CD4-positive, alpha-beta T cell (primary cell): ENCODE data around the gene TUBGCP6. TPM values are rescaled to one million over a fixed set of nuclear protein-coding genes. Genes with fewer than 3 reads are reported as not detected.
A peak's percentile ranks its signal among the peaks of the same experiment; 100 is the strongest.

Experiments
- ATAC-seq: fragments of 200-7000 bp; cut with Tn5 transposase; one replicate; pipeline ENCODE4 v1.10.0; 2022; ENCODE audit warnings: mild to moderate bottlenecking; ENCODE audit not compliant: poor library complexity
- CTCF ChIA-PET: fragments of 350-600 bp; sonication (Branson Sonifier 250); formaldehyde crosslinking; loops from one replicate; lab custom pipeline; 2021; ENCODE audit warnings: antibody characterized with exemption, inconsistent platforms; lab: Charles Lee
- POLR2A ChIA-PET: fragments of 350-600 bp; sonication (Branson Sonifier 250); formaldehyde crosslinking; loops from one replicate; lab custom pipeline; 2021; ENCODE audit warnings: antibody characterized with exemption, inconsistent platforms; lab: Charles Lee
- DNase-seq, 14 experiments: peaks; one replicate each; pipeline ENCODE4 v3.0.0-alpha.2; 2013 to 2020; ENCODE audit warnings: mixed read lengths in 2 of 14
- H3K27ac ChIP-seq, 2 donors: one replicate each; pipeline versions ENCODE4 v1.5.1 to v1.7.0; 2013; ENCODE audit warnings: low read length in 2 of 2, low read depth in 1 of 2, mild to moderate bottlenecking in 1 of 2
- H3K27me3 ChIP-seq, 2 experiments: 1 replicate in 1 of 2; 2 replicates in 1 of 2; pipeline versions ENCODE4 v1.6.1 to v1.7.0; 2013; ENCODE audit warnings: low read length in 2 of 2, control low read depth in 1 of 2, mild to moderate bottlenecking in 1 of 2, moderate library complexity in 1 of 2; ENCODE audit not compliant: insufficient read depth in 2 of 2, control insufficient read depth in 1 of 2
- H3K36me3 ChIP-seq: one replicate; pipeline ENCODE4 v1.6.1; 2013; ENCODE audit warnings: low read length, control low read depth; ENCODE audit not compliant: insufficient read depth
- H3K4me1 ChIP-seq: one replicate; pipeline ENCODE4 v1.6.1; 2013; ENCODE audit warnings: low read length, control low read depth; ENCODE audit not compliant: insufficient read depth
- H3K4me3 ChIP-seq: one replicate; pipeline ENCODE4 v1.5.1; 2013; ENCODE audit warnings: mild to moderate bottlenecking, low read length, moderate library complexity
- H3K9me3 ChIP-seq, 2 experiments: 1 replicate in 1 of 2; 2 replicates in 1 of 2; pipeline versions ENCODE4 v1.6.1 to v1.7.0; 2013; ENCODE audit warnings: low read length in 2 of 2, mild to moderate bottlenecking in 2 of 2, control low read depth in 1 of 2, moderate library complexity in 1 of 2; ENCODE audit not compliant: control insufficient read depth in 1 of 2, insufficient read depth in 1 of 2
- H3K27ac Mint-ChIP-seq: one replicate; pipeline ENCODE4 v1.8.0; 2020; ENCODE audit warnings: mixed read lengths
- H3K27me3 Mint-ChIP-seq: one replicate; pipeline ENCODE4 v1.8.0; 2021; ENCODE audit warnings: mixed read lengths
- H3K36me3 Mint-ChIP-seq: one replicate; pipeline ENCODE4 v1.8.0; 2021; ENCODE audit warnings: low read depth, mixed read lengths
- H3K4me1 Mint-ChIP-seq: one replicate; pipeline ENCODE4 v1.8.0; 2021; ENCODE audit warnings: low read depth, mixed read lengths
- H3K4me3 Mint-ChIP-seq: one replicate; pipeline ENCODE4 v1.8.0; 2020; ENCODE audit warnings: mild to moderate bottlenecking, mixed read lengths
- H3K9me3 Mint-ChIP-seq: one replicate; pipeline ENCODE4 v1.8.0; 2020; ENCODE audit warnings: mixed read lengths
- CTCF ChIP-seq: fragments of 200-600 bp; IDR thresholded peaks from one replicate; pipeline ENCODE4 v1.8.0; 2022; ENCODE audit warnings: antibody characterized with exemption, mild to moderate bottlenecking
- intact Hi-C, 2 experiments: fragments of 100-400 bp; cut with DNase I in 1 of 2; cut with micrococcal nuclease in 1 of 2; formaldehyde crosslinking; loops; one replicate each; pipeline versions ENCODE4 v1.15.1 to v1.9.0; 2023 to 2025; cut with DNase I, micrococcal nuclease
- total RNA-seq, 174 experiments: library from RNA in 2 of 174; stranded (reverse) in 2 of 174; gene quantifications; one replicate each; pipeline ENCODE4 v1.2.3 and lab custom pipeline; 2021 to 2026

TUBGCP6 gene
- total RNA-seq, 2 experiments from 2014 or later = 124 to 126 TPM

GRCh38 chr22:50249341-50250248 lies 4.8 kb upstream of the TUBGCP6 start:
- TF ChIP-seq CTCF = no peak
- no peak for ATAC-seq
- ChIA-PET POLR2A (interaction anchor here (1.2 to 3.1 kb wide), 3 partner anchors 9 to 371 kb away, joined by 3 to 17 read pairs (median 12); no protein-coding TSS in a partner anchor), CTCF (interaction anchor here (1.3 kb wide), 1 partner anchor 23 kb away, joined by 3 read pairs; no protein-coding TSS in a partner anchor)
- H3K4me3 Mint-ChIP-seq = peak overlapping the region; percentile 80
- peaks cover 31% of the 10 kb centered on the region for H3K4me1 Mint-ChIP-seq
- H3K27ac ChIP-seq = no peak overlapping the region
- peaks cover 29% of the 10 kb centered on the region for H3K36me3 ChIP-seq
- peak overlapping the region; percentile 87 for H3K4me3 ChIP-seq
- H3K27me3 ChIP-seq = no peaks in the 10 kb centered on the region
- H3K4me1 ChIP-seq = peaks cover 67% of the 10 kb centered on the region
- no peaks in the 10 kb centered on the region for H3K9me3 ChIP-seq
- DNase-seq = no peak
- no peaks in the 10 kb centered on the region for H3K9me3 Mint-ChIP-seq
- intact Hi-C loops = loop anchor here in 1 of 2 experiments (5.0 kb wide), 1 partner anchor 248 kb away; no protein-coding TSS in a partner anchor
- H3K36me3 Mint-ChIP-seq = peaks cover 18% of the 10 kb centered on the region
- H3K27ac Mint-ChIP-seq = peak overlapping the region; percentile 47
- H3K27me3 Mint-ChIP-seq = no peaks in the 10 kb centered on the region

DNA sequence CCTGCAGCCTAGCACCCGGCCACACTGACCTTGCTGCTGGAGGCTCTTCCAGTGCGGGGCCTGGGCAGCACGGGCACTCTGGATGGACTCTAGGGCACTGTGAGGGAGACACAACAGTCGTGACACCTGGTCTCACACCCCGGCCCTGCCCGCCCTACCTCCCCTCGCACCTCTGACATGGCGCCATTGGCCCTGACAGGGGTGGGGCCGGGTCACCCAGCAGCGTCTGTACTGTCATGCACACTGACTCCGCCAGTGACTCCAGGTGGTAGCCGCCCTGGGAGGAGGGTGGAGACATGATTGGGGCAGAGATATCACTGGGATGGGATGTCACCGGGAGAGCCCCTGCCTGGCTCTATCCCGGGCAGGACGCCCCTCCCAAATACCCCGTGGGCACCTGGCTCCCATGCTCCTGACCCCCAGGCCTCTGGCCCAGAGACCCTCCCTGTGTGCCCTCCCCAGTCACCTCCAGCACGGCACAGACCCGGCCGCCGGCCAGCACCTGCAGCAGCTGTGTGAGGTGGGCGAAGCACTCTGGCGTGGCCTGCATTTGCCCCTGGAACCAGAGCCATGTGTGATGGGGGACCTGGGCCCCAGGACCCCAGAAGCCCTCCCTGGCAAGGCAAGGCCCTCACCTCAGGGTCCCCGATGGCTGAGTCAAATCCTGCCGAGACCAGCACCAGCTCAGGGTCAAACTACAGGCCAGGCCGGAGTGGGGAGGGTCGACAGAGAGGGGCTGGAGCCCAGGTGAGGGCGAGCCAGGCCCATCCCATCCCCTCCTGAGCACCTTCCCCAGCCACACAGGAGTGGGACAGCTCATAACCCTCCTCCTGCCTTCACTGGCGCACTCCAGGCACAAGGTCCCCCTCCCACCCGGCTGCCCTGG lies 3.6 kb upstream of the TUBGCP6 start:
- Mint-ChIP-seq H3K27me3 (no peaks in the 10 kb centered on the region), H3K4me1 (peaks cover 40% of the 10 kb centered on the region), H3K36me3 (peaks cover 29% of the 10 kb centered on the region), H3K27ac (peak overlapping the region; percentile 71), H3K4me3 (peak overlapping the region; percentile 83), H3K9me3 (no peaks in the 10 kb centered on the region)
- Histone ChIP-seq H3K27ac (no peak overlapping the region), H3K4me3 (no peak overlapping the region), H3K36me3 (peaks cover 29% of the 10 kb centered on the region), H3K9me3 (no peaks in the 10 kb centered on the region), H3K27me3 (no peaks in the 10 kb centered on the region), H3K4me1 (peaks cover 79% of the 10 kb centered on the region)
- ChIA-PET POLR2A (no interaction called here), CTCF (interaction anchor here (0.5 kb wide), 1 partner anchor 106 kb away, joined by 3 read pairs; no protein-coding TSS in a partner anchor)
- intact Hi-C loops = no loop called here
- DNase-seq (no peak), ATAC-seq (no peak)
- TF ChIP-seq CTCF = no peak

DNA sequence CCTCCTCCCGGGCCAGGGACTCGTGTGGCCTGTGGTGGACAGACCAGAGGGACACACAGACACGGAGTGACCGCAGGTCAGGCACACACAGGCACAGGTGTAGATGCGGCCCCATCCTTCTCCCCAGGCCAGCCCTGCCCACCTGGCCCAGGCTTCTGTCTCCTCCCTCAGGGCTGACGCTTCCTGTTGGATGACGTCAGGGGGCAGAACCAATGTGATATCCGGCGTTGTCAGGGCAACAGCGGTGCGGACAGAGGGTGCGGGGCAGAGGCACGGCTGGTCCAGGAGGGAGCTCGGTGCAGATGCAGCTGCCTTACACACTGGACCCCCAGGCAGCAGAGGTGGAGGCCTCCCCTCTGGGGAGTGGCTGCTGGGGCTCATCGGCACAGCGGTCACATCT lies 2.9 kb upstream of the TUBGCP6 start:
- Histone ChIP-seq H3K9me3 (no peaks in the 10 kb centered on the region), H3K27me3 (no peaks in the 10 kb centered on the region), H3K36me3 (peaks cover 29% of the 10 kb centered on the region), H3K4me3 (no peak overlapping the region), H3K4me1 (peaks cover 85% of the 10 kb centered on the region), H3K27ac (no peak overlapping the region)
- Mint-ChIP-seq H3K9me3 (no peaks in the 10 kb centered on the region), H3K4me3 (peak overlapping the region; percentile 83), H3K27me3 (no peaks in the 10 kb centered on the region), H3K36me3 (peaks cover 29% of the 10 kb centered on the region), H3K27ac (peak overlapping the region; percentile 71), H3K4me1 (peaks cover 43% of the 10 kb centered on the region)
- POLR2A ChIA-PET = no interaction called here
- intact Hi-C loops = no loop called here
- no peak for ATAC-seq
- CTCF ChIA-PET = no interaction called here
- TF ChIP-seq CTCF = no peak
- DNase-seq = peak in 11 of 14 experiments; percentile 35 to 87 (median 48)
